ENCODE results near the gene OXSR1. TPM values are rescaled to one million over a fixed set of nuclear protein-coding genes. Genes with fewer than 3 reads are reported as not detected.
"Not testable (repeated sequence)": the region's sequence is repeated elsewhere in the genome, so short reads cannot be mapped to it uniquely, and the experiment has no call there.

Gene OXSR1
- polyA plus RNA-seq, 4 donors: 48.1 to 51.2 (median 49.7) TPM

- no peak for DNase-seq (ENCODE audit: low read depth in 4 of 4, low spot score in 3 of 4)
Measured at GRCh38 chr3:38127611-38128302, 37.6 kb upstream of the OXSR1 start.

- no peak for DNase-seq (ENCODE audit: low read depth in 4 of 4, low spot score in 3 of 4)
Measured at GRCh38 chr3:38128303-38128655, 37.1 kb upstream of the OXSR1 start.

- DNase-seq (ENCODE audit: low read depth in 4 of 4, low spot score in 3 of 4): no peak
Measured at GRCh38 chr3:38129058-38129457, 36.3 kb upstream of the OXSR1 start.

DNA sequence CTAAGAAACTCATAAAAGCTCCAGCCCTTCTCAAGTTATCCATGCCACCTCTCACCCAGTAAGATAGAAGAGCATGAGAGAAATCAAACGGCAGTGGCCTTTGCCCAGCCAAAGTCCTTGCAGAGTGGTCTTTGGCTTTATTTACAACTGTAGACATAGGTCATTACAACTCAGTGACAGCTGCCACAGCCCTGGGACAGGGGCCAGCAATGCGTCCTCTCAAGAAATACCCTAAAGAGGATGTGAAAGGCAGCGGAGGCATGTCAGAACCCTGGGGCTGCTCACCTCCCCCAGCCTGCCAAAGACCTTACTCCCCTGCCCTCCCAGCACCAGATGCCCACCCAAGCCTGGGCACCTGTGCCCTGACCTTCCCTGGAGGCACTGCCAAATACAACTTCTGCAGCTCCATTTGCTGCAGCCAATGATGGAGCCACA is 34.7 kb upstream of the OXSR1 start:
- no peak for DNase-seq (ENCODE audit: low read depth in 4 of 4, low spot score in 3 of 4)

DNA sequence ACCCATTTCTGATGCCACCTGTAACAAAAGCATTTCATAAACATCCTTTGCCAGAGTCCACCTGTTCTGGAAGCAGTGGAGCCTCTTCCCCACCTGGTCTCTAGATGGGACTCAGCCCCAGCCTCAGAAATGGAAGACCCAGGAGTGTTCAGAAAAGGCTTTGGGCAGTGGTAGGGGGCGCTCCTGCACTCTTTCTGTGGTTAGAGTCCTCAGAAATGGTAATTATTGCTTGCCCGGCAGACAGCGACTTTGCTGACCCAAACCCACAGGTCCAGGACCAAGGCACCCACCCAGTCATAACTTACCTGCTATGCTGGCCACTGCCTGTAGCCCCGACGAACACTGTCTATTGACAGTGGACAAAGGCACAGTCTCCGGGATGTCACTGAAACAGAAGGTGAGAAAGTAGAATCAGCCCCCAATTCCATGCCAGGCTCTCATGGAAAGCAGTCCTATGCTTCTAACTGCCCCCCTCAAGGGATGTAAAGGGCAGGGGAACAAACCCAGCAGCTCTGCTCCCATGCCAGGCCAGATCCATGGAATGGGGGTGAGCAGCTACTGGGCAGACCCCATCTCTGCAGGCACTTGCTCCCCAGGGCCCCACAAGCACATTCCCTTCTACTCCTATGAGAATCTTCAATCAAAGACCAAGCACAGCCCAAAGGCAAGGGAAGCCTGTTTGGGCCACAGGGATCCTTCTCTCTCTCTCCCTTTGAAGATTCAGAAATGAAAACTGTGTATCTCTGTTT is 33.5 kb upstream of the OXSR1 start:
- peak in 1 of 4 donors; percentile 20 for DNase-seq (ENCODE audit: low read depth in 4 of 4, low spot score in 3 of 4)

GRCh38 chr3:38133209-38133556 is 32.2 kb upstream of the OXSR1 start:
- no peak for DNase-seq (ENCODE audit: low read depth in 4 of 4, low spot score in 3 of 4)

GRCh38 chr3:38133557-38134405 is 31.6 kb upstream of the OXSR1 start:
- no peak for DNase-seq (ENCODE audit: low read depth in 4 of 4, low spot score in 3 of 4)

- not testable (repeated sequence) for DNase-seq (ENCODE audit: low read depth in 4 of 4, low spot score in 3 of 4)
Measured at GRCh38 chr3:38134517-38135143, 30.7 kb upstream of the OXSR1 start.

DNA sequence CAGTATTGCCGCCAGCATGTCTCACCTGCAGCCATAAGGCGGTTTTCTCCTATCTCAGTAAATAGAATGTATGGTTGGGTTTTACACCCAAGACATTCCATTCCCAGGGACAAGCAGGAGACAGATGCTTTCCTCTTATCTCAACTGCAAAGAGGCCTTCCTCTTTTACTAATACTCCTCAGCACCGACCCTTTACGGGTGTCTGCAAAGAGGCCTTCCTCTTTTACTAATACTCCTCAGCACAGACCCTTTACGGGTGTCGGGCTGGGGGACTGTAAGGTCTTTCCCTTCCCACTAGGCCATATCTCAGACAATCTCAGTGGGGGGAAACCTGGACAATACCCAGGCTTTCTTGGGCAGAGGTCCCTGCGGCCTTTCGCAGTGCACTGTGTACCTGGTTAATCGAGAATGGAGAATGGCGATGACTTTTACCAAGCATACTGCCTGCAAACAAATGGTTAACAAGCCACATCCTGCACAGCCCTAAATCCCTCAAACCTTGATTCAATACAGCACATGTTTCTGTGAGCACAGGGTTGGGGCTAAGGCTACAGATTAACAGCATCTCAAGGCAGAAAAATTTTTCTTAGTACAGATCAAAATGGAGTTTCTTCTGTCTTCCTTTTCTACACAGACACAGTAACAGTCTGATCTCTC is 29.6 kb upstream of the OXSR1 start:
- DNase-seq (ENCODE audit: low read depth in 4 of 4, low spot score in 3 of 4): not testable (repeated sequence)

- peak in 1 of 4 donors; percentile 32 for DNase-seq (ENCODE audit: low read depth in 4 of 4, low spot score in 3 of 4)
Measured at GRCh38 chr3:38136393-38136776, 29.0 kb upstream of the OXSR1 start.

GRCh38 chr3:38136777-38137614 is 28.3 kb upstream of the OXSR1 start, which contains the start of gene ACAA1:
ACAA1 (minus strand) TSS chr3:38137127; CDS start chr3:38137035, 92 bp downstream.
- peak; percentile 95 to 98 (median 97) for DNase-seq (ENCODE audit: low read depth in 4 of 4, low spot score in 3 of 4)

DNA sequence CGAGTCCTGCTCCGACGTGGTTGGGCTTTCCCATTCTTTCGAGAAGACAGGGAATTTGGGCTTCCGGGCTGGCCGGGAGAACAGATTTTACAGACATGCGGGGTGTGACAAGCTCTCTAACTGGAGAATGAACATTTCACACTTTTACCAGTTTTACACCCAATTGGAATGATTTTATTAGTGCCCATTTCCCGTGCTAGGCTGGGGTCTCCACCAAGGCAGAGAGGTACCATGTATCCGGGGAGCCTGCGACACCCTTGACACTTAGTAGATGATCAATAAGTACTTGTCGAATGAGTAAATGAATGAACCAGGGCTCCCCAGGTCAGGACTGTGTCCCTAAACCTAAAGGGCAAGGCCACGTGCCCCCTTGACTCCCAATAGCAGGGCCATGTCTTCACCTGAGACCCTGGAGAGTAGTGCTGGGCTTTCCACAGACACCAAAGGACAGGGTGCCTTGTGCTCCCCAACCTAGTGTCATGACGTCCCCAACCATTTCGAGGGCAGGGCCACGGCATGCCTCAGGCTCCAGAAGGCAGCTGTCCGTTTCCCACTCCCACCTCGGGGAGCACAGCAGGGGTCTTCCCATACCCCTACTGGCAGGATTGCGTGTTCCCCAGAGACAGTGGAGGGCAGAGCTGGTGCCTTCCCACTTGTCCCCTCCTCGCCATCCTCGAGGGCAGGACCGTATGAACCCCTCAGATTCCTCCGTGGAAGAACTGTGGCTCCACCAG is 27.6 kb upstream of the OXSR1 start:
- no peak for DNase-seq (ENCODE audit: low read depth in 4 of 4, low spot score in 3 of 4)

DNA sequence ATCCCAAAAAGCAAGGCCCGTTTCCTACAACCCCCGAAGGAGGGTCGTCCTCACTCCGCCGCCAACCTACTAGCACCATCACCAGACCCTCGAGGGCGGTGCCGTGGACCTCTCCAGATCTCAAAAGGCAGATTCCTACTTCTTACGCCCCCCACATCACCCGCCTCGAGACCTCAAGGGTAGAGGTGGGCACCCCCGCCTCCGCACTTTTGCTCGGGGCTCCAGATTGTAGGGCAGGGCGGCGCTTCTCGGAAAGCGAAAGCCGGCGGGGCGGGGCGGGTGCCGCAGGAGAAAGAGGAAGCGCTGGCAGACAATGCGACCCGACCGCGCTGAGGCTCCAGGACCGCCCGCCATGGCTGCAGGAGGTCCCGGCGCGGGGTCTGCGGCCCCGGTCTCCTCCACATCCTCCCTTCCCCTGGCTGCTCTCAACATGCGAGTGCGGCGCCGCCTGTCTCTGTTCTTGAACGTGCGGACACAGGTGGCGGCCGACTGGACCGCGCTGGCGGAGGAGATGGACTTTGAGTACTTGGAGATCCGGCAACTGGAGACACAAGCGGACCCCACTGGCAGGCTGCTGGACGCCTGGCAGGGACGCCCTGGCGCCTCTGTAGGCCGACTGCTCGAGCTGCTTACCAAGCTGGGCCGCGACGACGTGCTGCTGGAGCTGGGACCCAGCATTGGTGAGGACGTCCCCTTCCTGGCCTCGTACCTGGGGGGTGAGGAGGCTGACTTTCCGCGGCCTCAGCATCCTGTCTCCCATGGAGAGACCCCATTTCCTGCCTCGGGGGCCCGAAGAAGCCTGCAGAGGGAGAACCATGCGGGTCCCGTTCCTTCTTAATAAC is 26.8 kb upstream of the OXSR1 start, which contains the start of gene MYD88:
TSS of gene MYD88 (plus strand) at position 313 of the 842 bp plus-strand sequence. CDS start at position 353, 40 bp downstream.
- no peak for DNase-seq (ENCODE audit: low read depth in 4 of 4, low spot score in 3 of 4)

GRCh38 chr3:38139191-38139590 is 26.1 kb upstream of the OXSR1 start:
- no peak for DNase-seq (ENCODE audit: low read depth in 4 of 4, low spot score in 3 of 4)

DNA sequence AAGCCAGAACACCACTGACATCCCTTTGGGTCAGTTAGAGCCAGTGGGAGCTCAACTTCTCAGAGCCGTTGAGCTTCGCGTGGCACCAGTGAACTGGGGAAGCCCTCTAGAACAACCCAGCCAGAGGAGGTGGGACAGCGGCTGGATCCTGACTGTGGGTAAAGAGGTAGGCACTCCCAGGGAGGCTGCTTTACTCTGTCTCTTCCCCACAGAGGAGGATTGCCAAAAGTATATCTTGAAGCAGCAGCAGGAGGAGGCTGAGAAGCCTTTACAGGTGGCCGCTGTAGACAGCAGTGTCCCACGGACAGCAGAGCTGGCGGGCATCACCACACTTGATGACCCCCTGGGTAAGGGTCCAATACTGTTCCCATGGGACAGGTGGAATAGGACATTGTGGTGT is 25.7 kb upstream of the OXSR1 start:
- no peak for DNase-seq (ENCODE audit: low read depth in 4 of 4, low spot score in 3 of 4)

GRCh38 chr3:38140326-38141172 is 24.8 kb upstream of the OXSR1 start:
- DNase-seq (ENCODE audit: low read depth in 4 of 4, low spot score in 3 of 4): no peak

Data from right renal pelvis (tissue), 4 donors.